ENCODE data around the gene SPSB4.

DNA sequence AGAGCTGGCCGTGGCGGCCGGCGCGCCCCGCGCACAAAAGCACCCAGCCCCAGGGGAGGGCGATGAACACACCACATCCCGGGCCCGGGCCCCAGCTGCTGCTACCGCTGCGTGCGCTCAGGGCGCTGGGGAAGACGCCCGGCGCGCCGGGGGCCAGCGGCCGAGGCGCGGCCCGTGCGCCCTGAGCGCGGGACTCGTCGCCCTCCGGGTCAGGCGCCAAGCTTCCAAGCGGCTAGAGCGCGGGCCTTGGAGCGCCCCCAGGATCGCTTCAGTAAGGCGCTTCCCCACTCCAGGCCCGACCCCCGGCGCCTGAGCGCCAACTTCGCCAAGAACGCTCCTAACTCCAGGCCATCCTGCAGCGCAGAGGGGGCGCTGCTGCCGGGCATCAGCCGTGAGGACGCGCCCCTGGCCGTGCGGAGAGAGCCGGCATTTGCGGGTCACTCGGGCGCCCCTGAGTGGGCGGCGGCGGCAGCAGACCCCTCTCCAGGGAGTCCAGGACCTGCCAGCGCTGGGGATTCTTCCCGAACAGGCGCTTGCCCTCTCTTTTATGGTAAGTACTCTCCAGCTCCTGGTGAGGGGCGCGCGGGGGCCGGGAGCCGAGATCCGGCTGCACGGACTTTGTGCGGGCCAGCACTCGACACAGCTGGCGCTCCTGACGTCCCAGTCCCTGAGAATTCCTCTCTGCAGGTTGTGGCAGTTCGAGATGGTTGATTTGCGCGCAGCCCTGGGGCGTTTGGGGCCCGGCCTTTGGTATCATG is 475 bp downstream of the SPSB4 start:
- TF ChIP-seq, protein P1, sequence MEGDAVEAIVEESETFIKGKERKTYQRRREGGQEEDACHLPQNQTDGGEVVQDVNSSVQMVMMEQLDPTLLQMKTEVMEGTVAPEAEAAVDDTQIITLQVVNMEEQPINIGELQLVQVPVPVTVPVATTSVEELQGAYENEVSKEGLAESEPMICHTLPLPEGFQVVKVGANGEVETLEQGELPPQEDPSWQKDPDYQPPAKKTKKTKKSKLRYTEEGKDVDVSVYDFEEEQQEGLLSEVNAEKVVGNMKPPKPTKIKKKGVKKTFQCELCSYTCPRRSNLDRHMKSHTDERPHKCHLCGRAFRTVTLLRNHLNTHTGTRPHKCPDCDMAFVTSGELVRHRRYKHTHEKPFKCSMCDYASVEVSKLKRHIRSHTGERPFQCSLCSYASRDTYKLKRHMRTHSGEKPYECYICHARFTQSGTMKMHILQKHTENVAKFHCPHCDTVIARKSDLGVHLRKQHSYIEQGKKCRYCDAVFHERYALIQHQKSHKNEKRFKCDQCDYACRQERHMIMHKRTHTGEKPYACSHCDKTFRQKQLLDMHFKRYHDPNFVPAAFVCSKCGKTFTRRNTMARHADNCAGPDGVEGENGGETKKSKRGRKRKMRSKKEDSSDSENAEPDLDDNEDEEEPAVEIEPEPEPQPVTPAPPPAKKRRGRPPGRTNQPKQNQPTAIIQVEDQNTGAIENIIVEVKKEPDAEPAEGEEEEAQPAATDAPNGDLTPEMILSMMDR (IDR thresholded peaks at IDR 0.05) = no peak
- no peak for TF ChIP-seq POLR2AphosphoS5 (IDR thresholded peaks at IDR 0.05; ENCODE audit: insufficient read depth in 1 of 2, low read depth in 1 of 2)
- TF ChIP-seq POLR2A (IDR thresholded peaks at IDR 0.05) = no peak

Measured in vagina (tissue), 2 donors.